Suprapubic skin (tissue), 4 donors: ENCODE measurements around the gene NAALADL2. TPM values are rescaled to one million over a fixed set of nuclear protein-coding genes. Genes with fewer than 3 reads are reported as not detected.

Source experiments
- DNase-seq, 2 donors: peaks; one replicate each; pipeline ENCODE4 v3.0.0-alpha.2; 2019; ENCODE audit warnings: low spot score in 2 of 2
- H3K27ac ChIP-seq: fragments of 200-600 bp; sonication (generic); one replicate; pipeline ENCODE4 v1.5.1; 2019
- H3K27me3 ChIP-seq: fragments of 200-600 bp; sonication (generic); one replicate; pipeline ENCODE4 v1.5.1; 2019
- H3K36me3 ChIP-seq: fragments of 200-600 bp; sonication (generic); one replicate; pipeline ENCODE4 v1.5.1; 2019
- H3K4me1 ChIP-seq: fragments of 200-600 bp; sonication (generic); one replicate; pipeline ENCODE4 v1.5.1; 2019
- H3K4me3 ChIP-seq: fragments of 200-600 bp; sonication (generic); one replicate; pipeline ENCODE4 v1.5.1; 2019; ENCODE audit warnings: mild to moderate bottlenecking
- H3K9me3 ChIP-seq: fragments of 200-600 bp; sonication (generic); one replicate; pipeline ENCODE4 v1.5.1; 2019
- CTCF ChIP-seq, 2 donors: fragments of 200-600 bp in 1 of 2; fragments of 450-650 bp in 1 of 2; sonication (generic) in 1 of 2; IDR thresholded peaks; one replicate each; pipeline ENCODE4 v1.5.1; 2016 to 2019; ENCODE audit warnings: antibody characterized with exemption in 2 of 2, mild to moderate bottlenecking in 1 of 2, moderate library complexity in 1 of 2
- EP300 ChIP-seq: sonication (generic); formaldehyde crosslinking; IDR thresholded peaks from one replicate; pipeline ENCODE4 v1.6.1; 2017; ENCODE audit warnings: antibody characterized with exemption
- POLR2A ChIP-seq, 2 donors: fragments of 450-650 bp; IDR thresholded peaks; one replicate each; pipeline ENCODE4 v1.6.1; 2017; ENCODE audit warnings: antibody characterized with exemption in 2 of 2, mild to moderate bottlenecking in 2 of 2, moderate library complexity in 2 of 2
- POLR2AphosphoS5 ChIP-seq, 3 donors: sonication (generic); formaldehyde crosslinking; IDR thresholded peaks; one replicate each; pipeline ENCODE4 v1.6.1; 2017; ENCODE audit warnings: antibody characterized with exemption in 3 of 3
- WGBS: methylation state at CpG from one replicate; pipeline ENCODE4 v1.1.5; 2018; 5-methylcytosine and 5-hydroxymethylcytosine counted together
- total RNA-seq, 4 donors: library from RNA; depleted of rRNA; stranded (reverse); fragments of >200 nt; gene quantifications; one replicate each; pipeline ENCODE4 v1.1.0, GENCODE V29; 2016

The NAALADL2 gene
- total RNA-seq, 4 donors from 2014 or later, result 4.0 to 10.5 (median 8.5) TPM

GRCh38 chr3:175484666-175485065 lies 625.5 kb downstream of the NAALADL2 start:
- no peaks in the 10 kb centered on the region for H3K4me1 ChIP-seq
- no peaks in the 10 kb centered on the region for H3K27me3 ChIP-seq
- no peak overlapping the region for H3K27ac ChIP-seq
- TF ChIP-seq EP300 (no peak), POLR2AphosphoS5 (IDR thresholded peaks at IDR 0.05) (no peak), POLR2A (IDR thresholded peaks at IDR 0.05) (no peak), CTCF (IDR thresholded peaks at IDR 0.05) (no peak)
- H3K4me3 ChIP-seq, result no peak overlapping the region
- DNase-seq, result no peak
- H3K9me3 ChIP-seq, result no peaks in the 10 kb centered on the region
- 93% methylated on average over 2 of the region's 2 CpGs for WGBS
- no peaks in the 10 kb centered on the region for H3K36me3 ChIP-seq

DNA sequence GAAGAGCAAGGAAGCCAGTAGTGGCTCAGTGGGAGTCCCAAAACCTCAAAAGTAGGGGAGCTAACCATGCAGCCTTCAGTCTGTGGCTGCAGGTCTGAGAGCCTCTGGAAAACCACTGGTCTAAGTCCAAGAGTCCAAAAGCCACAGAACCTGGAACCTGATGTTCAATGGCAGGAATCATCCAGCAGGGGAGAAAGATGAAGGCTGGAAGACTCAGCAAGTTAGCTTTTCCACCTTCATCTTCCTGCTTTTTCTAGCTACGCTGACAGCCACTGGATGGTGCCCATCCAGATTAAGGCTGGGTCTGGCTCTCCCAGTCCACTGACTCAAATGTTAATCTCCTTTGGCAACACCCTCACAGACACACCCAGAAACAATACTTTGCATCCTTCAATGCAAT lies 626.3 kb downstream of the NAALADL2 start:
- no peak overlapping the region for H3K4me3 ChIP-seq
- no peaks in the 10 kb centered on the region for H3K27me3 ChIP-seq
- no peaks in the 10 kb centered on the region for H3K36me3 ChIP-seq
- no peak for TF ChIP-seq CTCF (IDR thresholded peaks at IDR 0.05)
- TF ChIP-seq EP300, result no peak
- TF ChIP-seq POLR2AphosphoS5 (IDR thresholded peaks at IDR 0.05), result no peak
- no peak for TF ChIP-seq POLR2A (IDR thresholded peaks at IDR 0.05)
- no peaks in the 10 kb centered on the region for H3K4me1 ChIP-seq
- no peaks in the 10 kb centered on the region for H3K9me3 ChIP-seq
- 90% methylated on average over 1 of the region's 1 CpG for WGBS
- no peak for DNase-seq
- no peak overlapping the region for H3K27ac ChIP-seq

GRCh38 chr3:175486255-175486654 lies 627.1 kb downstream of the NAALADL2 start:
- Histone ChIP-seq H3K4me3 (no peak overlapping the region), H3K9me3 (no peaks in the 10 kb centered on the region), H3K27ac (no peak overlapping the region), H3K27me3 (no peaks in the 10 kb centered on the region), H3K36me3 (no peaks in the 10 kb centered on the region), H3K4me1 (no peaks in the 10 kb centered on the region)
- 88% methylated on average over 6 of the region's 6 CpGs for WGBS
- DNase-seq, result no peak
- no peak for TF ChIP-seq EP300
- TF ChIP-seq CTCF (IDR thresholded peaks at IDR 0.05), result no peak
- no peak for TF ChIP-seq POLR2AphosphoS5 (IDR thresholded peaks at IDR 0.05)
- no peak for TF ChIP-seq POLR2A (IDR thresholded peaks at IDR 0.05)

GRCh38 chr3:175489406-175489805 lies 630.3 kb downstream of the NAALADL2 start:
- no peaks in the 10 kb centered on the region for H3K9me3 ChIP-seq
- TF ChIP-seq POLR2AphosphoS5 (IDR thresholded peaks at IDR 0.05) (no peak), POLR2A (IDR thresholded peaks at IDR 0.05) (no peak), EP300 (no peak), CTCF (IDR thresholded peaks at IDR 0.05) (no peak)
- H3K4me1 ChIP-seq, result no peaks in the 10 kb centered on the region
- 79% methylated on average over 1 of the region's 1 CpG for WGBS
- H3K27ac ChIP-seq, result no peak overlapping the region
- no peak overlapping the region for H3K4me3 ChIP-seq
- no peaks in the 10 kb centered on the region for H3K36me3 ChIP-seq
- no peaks in the 10 kb centered on the region for H3K27me3 ChIP-seq
- no peak for DNase-seq

GRCh38 chr3:175493301-175493700 lies 634.2 kb downstream of the NAALADL2 start:
- Histone ChIP-seq H3K36me3 (no peaks in the 10 kb centered on the region), H3K9me3 (no peaks in the 10 kb centered on the region), H3K4me3 (no peak overlapping the region), H3K27me3 (no peaks in the 10 kb centered on the region), H3K27ac (no peak overlapping the region), H3K4me1 (no peaks in the 10 kb centered on the region)
- TF ChIP-seq EP300 (no peak), CTCF (IDR thresholded peaks at IDR 0.05) (no peak), POLR2AphosphoS5 (IDR thresholded peaks at IDR 0.05) (no peak), POLR2A (IDR thresholded peaks at IDR 0.05) (no peak)
- 72% methylated on average over 4 of the region's 4 CpGs for WGBS
- no peak for DNase-seq
